KG1 (cell line): ENCODE results near the gene TLCD3A.
"Not testable (repeated sequence)": the region's sequence is repeated elsewhere in the genome, so short reads cannot be mapped to it uniquely, and the experiment has no call there.

Source experiments
- DNase-seq: peaks from one replicate; lab custom pipeline; 2025; lab: John Stamatoyannopoulos, UW

The TLCD3A gene

GRCh38 chr17:708132-708531 is 24.3 kb upstream of the TLCD3A start:
- DNase-seq: no peak

DNA sequence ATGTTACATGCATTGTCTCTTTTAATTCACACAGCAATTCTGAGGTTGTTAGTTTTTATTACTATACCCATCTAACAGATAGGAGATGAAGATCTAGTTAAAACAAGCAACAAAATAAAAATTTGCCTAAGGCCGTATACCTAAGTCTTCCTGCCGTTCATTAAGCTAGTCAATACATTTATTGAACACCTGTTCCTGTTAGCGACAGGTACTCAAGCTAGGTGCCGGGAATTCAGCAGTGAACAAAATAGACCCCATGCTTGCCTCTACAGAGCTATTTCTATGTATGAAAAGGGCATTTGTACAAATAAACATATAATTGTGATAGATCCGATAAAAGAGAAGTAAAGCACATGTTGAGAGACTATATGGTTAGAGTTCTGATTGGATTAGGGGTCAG is 14.3 kb upstream of the TLCD3A start:
- DNase-seq: no peak

DNA sequence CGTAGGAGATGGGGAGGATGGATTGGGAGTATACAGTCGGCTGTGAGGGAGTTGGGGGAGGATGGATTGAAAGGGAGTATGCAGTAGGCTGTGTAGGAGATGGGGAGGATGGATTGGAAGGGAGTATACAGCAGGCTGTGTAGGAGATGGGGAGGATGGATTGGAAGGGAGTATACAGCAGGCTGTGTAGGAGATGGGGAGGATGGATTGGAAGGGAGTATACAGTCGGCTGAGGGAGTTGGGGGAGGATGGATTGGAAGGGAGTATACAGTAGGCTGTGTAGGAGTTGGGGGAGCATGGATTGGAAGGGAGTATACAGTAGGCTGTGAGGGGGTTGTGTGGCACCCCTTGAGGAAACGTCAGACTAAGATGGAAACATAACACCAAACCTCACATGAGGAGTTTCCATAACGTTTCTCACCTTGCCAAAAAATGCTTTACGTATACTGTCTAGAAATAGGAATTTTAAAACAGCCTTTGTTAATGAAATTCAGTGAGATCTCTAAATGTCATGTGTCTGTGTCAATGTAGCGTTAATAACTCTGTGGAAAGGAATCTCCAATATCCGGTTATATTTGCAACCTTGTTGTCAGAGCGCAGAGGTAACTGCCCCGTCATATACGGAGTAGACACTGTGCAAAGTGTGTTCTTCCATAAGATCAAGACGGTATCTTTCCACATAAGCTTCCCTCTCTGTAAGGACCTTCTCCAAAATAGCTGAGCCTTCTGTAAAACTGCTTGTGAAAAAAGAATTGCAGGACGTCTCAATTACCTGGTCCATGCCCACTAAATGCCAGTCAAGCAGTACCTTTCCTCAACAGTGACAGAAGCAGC is 11.5 kb upstream of the TLCD3A start:
- no peak for DNase-seq

DNA sequence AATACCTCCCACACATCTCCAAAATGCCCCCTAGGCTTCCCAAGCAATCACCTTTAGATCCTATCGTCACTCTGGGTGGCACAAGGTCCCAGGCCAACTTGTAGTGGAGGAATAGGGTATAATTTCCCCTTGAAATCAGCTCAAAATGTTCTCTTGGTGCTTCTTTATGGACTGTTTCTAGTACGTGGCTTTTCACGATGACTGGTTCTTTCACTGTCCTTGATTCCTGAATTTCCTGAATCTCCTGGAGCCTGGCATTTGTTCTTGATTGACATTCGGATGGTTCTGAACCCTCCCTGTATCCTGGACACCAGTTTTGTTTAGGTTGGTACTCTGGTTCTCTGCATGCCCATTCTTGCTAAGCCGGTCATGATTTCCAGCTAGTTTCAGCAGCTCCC is 10.9 kb upstream of the TLCD3A start:
- no peak for DNase-seq

GRCh38 chr17:725084-725483 is 7.3 kb upstream of the TLCD3A start:
- no peak for DNase-seq

DNA sequence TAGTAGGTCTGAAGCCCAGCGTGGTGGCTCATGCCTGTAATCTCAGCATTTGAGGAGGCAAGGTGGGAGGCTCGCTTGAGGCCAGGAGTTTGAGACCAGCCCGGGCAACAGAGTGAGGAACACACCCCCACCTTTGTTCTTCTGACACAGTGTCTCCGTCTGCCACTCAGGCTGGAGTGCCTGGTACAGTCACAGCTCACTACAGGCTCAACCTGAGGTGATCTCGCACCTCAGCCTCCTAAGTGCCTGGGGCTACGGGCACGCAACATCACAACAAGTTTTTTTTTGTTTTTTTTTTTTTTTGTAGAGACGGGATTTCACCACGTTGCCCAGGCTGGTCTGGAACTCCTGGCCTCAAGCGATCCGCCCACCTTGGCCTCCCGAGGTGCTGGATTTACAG is 6.7 kb upstream of the TLCD3A start:
- no peak for DNase-seq

DNA sequence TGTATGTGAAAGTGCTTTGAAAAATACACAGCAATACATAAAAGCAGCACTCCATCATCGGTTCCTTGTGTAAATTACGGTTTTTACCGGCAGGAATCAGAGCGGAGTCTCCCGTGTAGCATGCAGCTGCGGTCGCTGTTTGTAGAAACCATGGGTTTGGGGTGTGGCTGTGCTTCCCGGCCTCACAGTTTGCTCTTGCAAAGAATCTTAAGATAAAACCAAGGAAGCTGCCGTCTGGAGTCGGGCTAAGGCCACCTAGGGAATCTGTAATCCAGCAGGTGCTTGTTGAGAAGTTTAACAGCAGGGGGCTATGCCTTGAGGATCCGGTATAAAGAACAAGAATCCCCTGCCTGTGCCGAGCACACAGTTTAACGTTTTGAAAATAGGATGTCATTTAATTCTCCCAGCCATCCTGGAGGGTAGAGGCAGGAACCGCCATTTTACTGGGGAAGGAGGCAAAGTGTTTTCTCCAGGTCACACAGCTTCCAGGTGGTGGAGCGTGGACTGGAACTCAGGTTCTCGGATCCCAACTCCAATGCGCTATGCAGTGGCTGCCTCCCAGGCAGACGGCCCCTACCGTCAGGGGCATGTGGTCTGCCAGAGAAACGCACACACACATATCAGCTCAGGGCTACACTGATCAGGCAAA is 6.0 kb upstream of the TLCD3A start:
- no peak for DNase-seq

DNA sequence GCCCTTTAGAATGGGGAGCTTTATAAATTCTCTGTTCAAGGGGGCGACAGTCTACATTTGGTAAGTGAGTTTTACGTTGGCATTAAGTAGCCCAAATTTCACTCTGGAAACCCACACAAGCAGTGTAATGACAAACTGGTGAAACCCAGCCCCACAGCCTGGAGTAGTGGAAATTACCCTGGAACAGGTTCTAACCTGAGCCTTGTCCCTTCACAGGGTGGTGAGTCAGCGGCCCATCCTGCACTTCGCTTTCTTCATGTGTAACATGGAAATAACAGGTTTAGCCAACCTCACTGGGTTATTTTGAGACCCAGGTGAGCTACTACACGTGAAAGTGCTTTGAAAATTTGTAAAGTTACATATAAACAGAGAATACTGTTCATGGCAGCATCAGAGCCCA is 3.5 kb upstream of the TLCD3A start:
- no peak for DNase-seq

DNA sequence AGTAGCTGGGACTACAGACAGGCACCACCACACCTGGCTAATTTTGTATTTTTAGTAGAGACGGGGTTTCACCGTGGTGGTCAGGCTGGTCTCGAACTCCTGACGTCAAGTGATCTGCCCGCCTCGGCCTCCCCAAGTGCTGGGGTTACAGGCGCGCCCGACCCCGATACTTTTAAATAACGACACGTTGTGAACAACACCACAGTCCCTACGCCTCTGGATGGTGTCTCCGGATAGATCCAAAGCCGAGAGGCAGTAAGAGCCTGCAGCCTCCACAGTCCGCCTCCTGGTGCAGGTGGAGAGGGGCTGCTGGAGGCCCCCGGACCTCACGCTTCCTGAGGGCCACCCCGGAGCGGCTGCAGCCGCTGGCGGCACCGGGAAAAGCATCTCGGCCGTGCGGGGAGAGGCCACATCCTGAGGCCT is 741 bp upstream of the TLCD3A start:
- DNase-seq: no peak

DNA sequence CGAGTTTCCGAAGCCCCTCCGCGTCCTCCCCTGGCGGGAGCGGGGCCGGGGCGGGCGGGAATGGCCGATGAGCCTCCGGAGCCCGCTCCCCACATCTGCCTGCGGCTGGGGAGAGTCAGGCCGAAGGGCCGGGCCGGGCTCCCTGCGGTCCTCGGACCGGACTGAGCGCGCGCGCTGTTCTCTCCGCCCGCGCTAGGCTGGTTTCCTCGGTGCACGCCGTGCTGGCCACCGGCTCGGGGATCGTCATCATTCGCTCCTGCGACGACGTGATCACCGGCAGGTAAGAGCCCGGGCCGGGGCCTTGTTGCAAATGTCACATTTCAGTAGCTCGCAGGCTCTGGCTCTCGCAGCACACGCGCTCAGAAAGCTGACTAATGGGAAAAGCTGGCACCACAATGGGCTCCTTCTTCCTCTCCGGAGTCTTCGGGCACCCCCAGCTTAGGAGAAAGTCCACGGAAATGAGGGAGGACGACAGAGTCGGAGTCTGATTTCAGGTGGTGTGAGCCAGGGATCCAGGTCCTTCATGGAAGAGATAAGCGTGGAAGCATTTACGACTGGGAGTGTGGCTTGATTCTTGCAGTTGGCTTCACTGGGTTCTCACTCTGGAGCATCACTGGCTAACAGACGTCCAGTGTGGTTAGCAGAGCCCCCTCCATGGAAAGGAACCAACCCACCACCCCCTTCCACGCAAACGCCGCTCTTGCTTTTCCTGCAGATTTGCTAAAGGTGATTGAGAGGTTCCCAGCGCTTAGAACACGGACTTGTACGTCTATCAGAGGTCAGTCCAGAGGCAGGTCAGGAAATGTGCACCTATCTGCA is 715 bp downstream of the TLCD3A start:
- no peak for DNase-seq

- no peak for DNase-seq
Observed at GRCh38 chr17:733743-734142, 1.3 kb downstream of the TLCD3A start.

DNA sequence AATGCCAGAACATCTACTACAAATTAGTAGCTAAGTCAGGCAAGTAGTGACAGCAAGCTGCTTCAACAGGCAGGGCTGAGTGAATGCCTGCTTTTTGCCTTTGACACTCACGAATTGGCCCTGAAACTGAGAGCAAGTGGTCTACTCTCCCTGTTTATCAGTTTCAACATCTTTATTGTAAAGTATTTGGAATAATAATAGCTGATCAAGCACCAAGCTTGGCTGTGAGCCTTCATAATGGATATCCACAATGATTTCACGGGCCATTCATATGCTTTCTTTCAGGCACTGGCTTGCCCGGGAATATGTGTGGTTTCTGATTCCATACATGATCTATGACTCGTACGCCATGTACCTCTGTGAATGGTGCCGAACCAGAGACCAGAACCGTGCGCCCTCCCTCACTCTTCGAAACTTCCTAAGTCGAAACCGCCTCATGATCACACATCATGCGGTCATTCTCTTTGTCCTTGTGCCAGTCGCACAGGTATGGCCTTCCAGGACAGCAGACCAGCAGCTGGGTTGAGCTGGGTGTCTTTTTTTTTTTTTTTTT is 5.2 kb downstream of the TLCD3A start:
- no peak for DNase-seq

GRCh38 chr17:740240-741017 is 8.0 kb downstream of the TLCD3A start:
- no peak for DNase-seq

- DNase-seq: no peak
Observed at GRCh38 chr17:742147-742793, 9.9 kb downstream of the TLCD3A start.

DNA sequence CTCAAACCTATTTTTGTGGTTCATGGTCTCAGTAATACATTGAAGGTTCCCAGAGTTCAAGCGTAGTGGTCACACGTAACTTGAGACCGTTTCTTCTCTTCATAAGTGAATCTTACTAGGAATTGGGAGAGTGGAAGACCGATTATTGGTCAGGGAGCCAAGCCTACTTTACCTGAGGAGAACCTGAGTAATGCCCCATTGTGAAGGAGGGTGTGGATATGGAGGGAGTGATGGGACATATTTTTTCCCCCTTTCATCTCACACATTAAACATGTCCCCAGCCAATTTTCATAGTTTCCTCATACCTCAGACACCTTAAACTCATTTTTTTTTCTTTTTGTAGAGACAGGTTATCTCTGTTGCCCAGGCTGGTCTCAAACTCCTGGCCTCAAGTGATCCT is 10.7 kb downstream of the TLCD3A start:
- no peak for DNase-seq

DNA sequence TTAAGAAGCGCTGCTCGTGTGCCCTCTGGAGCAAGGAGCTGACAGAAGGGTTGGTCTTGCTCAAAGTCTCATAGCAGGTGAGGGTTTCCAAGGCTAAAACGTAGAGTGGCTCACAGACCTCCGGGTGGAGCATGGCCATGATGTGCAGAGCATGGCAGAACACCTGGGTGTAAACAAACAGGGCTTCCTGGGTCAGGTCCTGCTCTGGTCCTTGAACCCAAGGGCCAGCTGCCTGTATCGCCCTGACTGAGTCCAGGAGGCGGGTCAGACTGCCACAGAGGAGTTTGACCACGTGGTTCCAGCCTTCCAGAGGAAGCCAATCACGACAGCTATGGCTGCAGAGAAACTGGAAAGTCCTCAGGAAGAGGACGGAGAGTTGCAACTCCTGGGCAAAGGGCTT is 12.5 kb downstream of the TLCD3A start:
- no peak for DNase-seq

- no peak for DNase-seq
Observed at GRCh38 chr17:745406-745805, 13.0 kb downstream of the TLCD3A start.

DNA sequence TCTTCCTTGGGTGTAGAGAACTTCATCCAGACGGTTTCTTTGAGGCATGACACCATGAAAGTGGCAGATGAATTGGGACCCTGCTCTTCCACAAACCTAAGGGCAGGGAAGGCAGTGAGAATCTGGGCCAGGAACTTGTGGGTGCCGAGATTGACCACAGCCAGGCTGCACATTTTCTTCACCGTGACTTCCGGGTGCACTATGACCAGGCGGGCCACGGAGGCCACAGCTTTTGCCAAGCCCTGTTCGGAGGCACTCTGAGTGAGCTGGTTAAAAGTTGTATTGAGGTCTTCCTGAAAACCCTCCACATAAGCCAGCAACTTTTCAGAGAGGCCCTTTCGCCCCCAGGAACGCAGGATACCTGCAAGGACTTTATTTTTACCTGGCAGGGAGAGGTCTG is 13.8 kb downstream of the TLCD3A start:
- DNase-seq: no peak

DNA sequence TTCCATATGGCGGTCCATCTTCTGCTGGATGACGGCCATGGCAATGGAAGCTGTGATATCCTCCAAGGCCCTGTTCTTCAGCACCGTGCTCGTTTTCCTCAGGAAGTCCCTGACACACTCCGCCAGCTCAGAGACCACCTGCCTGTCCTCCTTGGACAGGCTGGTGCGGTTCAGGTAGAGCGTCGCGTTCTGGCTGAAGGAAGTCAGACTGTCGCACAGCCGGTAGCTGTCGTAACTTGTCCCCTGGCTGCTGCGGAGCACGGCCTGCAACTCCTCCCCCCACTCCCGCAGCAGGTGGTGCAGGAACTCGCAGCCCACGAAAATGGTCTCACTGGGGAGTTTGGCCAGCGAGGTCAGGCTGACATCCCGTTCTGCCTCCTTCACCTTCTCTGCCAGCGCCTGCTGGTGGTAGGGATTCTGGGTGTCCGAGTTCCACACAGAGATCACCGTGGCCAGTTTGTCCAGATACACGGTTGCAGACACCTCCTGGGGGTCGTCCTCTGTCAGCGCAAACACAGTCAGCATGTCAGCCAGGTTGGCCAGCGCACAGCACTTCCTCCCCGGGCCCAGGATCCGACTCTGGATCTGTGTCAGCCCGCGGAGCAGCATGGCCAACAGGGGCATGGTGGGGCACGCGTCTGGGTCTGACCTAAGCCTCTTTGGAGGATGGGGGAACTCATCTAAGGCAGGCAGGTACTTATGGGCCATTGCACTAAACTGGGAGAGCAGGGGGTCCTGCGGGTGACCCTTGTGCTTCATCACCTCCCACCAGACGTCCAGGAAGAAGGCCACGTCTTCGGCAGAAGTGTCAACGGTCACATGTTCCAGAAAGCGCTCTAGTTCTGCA is 14.6 kb downstream of the TLCD3A start:
- DNase-seq: no peak

DNA sequence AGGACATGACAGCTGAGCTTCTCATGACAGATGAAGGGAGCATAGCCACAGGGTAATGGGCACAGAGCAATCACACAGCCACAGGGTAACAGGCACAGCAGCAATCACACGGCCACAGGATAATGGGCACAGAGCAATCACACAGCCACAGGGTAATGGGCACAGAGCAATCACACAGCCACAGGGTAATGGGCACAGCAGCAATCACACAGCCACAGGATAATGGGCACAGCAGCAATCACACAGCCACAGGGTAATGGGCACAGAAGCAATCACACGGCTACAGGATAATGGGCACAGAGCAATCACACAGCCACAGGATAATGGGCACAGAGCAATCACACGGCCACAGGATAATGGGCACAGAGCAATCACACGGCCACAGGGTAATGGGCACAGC is 16.2 kb downstream of the TLCD3A start:
- not testable (repeated sequence) for DNase-seq
